GM19395 (cell line): ENCODE measurements around the gene FGGY.
"Not testable (repeated sequence)": the region's sequence is repeated elsewhere in the genome, so short reads cannot be mapped to it uniquely, and the experiment has no call there.

Experiments used
- ATAC-seq: cut with Tn5 transposase; IDR thresholded peaks from one replicate; pipeline ENCODE4 v1.9.1; 2021; ENCODE audit warnings: mild to moderate bottlenecking, moderate library complexity; ENCODE audit not compliant: unreplicated experiment

FGGY gene

GRCh38 chr1:59561796-59562195 is 264.9 kb downstream of the FGGY start:
- no peak for ATAC-seq

- no peak for ATAC-seq
These were observed 267.4 kb downstream of the FGGY start for GRCh38 chr1:59564192-59564891.

GRCh38 chr1:59565611-59566410 is 268.9 kb downstream of the FGGY start:
- no peak for ATAC-seq

GRCh38 chr1:59568158-59568935 is 271.5 kb downstream of the FGGY start:
- ATAC-seq, result no peak

- ATAC-seq, result no peak
These were observed 272.3 kb downstream of the FGGY start for GRCh38 chr1:59569198-59569597.

GRCh38 chr1:59570524-59570923 is 273.6 kb downstream of the FGGY start:
- peak; percentile 84 for ATAC-seq

- no peak for ATAC-seq
These were observed 277.2 kb downstream of the FGGY start for GRCh38 chr1:59574085-59574484.

- peak; percentile 96 for ATAC-seq
These were observed 280.9 kb downstream of the FGGY start for GRCh38 chr1:59577774-59578173.

GRCh38 chr1:59579222-59579621 is 282.3 kb downstream of the FGGY start:
- no peak for ATAC-seq

GRCh38 chr1:59580257-59580656 is 283.4 kb downstream of the FGGY start:
- ATAC-seq, result no peak

GRCh38 chr1:59592410-59592809 is 295.5 kb downstream of the FGGY start:
- not testable (repeated sequence) for ATAC-seq

GRCh38 chr1:59592924-59593323 is 296.0 kb downstream of the FGGY start:
- ATAC-seq, result no peak

GRCh38 chr1:59593798-59594790 is 297.2 kb downstream of the FGGY start:
- ATAC-seq, result no peak

- no peak for ATAC-seq
These were observed 298.9 kb downstream of the FGGY start for GRCh38 chr1:59595774-59596173.

- no peak for ATAC-seq
These were observed 299.5 kb downstream of the FGGY start for GRCh38 chr1:59596432-59596831.

GRCh38 chr1:59596956-59597355 is 300.1 kb downstream of the FGGY start:
- ATAC-seq, result no peak

GRCh38 chr1:59597420-59598119 is 300.7 kb downstream of the FGGY start:
- no peak for ATAC-seq

- ATAC-seq, result no peak
These were observed 301.2 kb downstream of the FGGY start for GRCh38 chr1:59598120-59598440.

- no peak for ATAC-seq
These were observed 304.1 kb downstream of the FGGY start for GRCh38 chr1:59601041-59601441.

GRCh38 chr1:59601811-59602210 is 304.9 kb downstream of the FGGY start:
- ATAC-seq, result no peak
